Measurements from ENCODE around the gene CAMK2D. TPM values are rescaled to one million over a fixed set of nuclear protein-coding genes. Genes with fewer than 3 reads are reported as not detected.

The CAMK2D gene
- total RNA-seq, 1 donor from 2014 or later: 46.1 TPM

DNA sequence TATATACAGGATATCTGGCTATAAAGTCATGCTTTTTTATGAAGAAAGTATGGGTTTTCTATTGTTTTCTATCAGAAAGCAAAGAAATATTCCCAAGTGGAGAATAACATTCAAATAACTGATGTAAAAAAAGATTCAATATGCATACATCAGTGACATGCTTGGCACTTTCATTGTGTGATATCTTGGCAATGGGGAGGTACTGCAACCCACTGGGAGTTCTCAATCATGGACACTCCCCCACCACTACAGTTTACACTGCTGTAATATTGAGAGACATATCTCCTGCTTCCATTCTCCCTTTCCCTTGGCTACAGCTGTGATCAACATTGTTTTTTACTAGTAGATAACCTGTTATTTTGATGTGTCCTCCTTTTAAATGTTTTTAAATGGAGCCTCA, 257.8 kb downstream of the CAMK2D start:
- ATAC-seq (no peak), DNase-seq (no peak)
- intact Hi-C loops (cut with DNase I): no loop called here
- peaks cover 8% of the 10 kb centered on the region for H3K36me3 ChIP-seq
- H3K9me3 ChIP-seq: no peaks in the 10 kb centered on the region
- no peak overlapping the region for H3K4me3 ChIP-seq
- H3K27me3 ChIP-seq: no peaks in the 10 kb centered on the region
- TF ChIP-seq, protein P1, sequence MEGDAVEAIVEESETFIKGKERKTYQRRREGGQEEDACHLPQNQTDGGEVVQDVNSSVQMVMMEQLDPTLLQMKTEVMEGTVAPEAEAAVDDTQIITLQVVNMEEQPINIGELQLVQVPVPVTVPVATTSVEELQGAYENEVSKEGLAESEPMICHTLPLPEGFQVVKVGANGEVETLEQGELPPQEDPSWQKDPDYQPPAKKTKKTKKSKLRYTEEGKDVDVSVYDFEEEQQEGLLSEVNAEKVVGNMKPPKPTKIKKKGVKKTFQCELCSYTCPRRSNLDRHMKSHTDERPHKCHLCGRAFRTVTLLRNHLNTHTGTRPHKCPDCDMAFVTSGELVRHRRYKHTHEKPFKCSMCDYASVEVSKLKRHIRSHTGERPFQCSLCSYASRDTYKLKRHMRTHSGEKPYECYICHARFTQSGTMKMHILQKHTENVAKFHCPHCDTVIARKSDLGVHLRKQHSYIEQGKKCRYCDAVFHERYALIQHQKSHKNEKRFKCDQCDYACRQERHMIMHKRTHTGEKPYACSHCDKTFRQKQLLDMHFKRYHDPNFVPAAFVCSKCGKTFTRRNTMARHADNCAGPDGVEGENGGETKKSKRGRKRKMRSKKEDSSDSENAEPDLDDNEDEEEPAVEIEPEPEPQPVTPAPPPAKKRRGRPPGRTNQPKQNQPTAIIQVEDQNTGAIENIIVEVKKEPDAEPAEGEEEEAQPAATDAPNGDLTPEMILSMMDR (IDR thresholded peaks at IDR 0.05): no peak
- H3K4me1 ChIP-seq: no peaks in the 10 kb centered on the region
- H3K27ac ChIP-seq: no peak overlapping the region

DNA sequence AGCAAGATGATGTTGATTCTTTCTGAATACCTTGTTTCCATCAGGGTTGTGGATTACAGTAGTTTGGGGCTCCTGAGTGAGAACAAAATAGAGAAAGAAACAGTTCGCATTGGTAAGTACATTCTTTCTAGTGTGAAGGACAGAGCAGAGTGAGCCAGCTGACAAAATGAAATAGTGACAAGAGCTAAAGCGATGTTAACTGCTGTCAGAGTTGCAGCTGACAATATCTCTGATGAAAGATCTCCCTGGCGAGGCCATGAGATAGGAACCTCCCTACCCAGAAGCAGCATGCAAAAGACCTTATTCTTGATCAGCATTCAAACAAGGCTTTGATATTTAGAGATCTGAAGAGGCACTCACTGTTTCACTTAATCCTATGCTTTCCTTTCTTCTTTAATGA, 258.6 kb downstream of the CAMK2D start:
- TF ChIP-seq, protein P1 (IDR thresholded peaks at IDR 0.05): no peak
- no peak overlapping the region for H3K27ac ChIP-seq

DNA sequence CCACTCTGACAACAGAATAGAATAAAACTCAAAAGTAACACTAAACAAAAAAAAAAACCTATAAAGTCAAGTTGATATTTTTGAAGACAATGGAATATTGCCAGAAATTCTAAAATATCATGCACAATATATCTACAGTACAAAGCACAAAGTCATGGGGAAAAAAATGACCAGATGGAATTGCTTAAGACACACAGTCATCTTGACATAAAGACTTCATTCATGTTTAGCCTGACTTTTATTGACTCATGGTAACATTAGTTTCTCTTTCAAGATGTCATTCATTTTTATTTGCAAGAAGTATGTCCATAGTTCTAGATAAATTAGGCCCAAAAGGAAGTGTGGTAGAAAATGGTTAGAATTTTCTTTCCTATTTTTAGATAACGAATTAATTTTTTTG, 259.1 kb downstream of the CAMK2D start:
- H3K27ac ChIP-seq: no peak overlapping the region
- H3K4me1 ChIP-seq: no peaks in the 10 kb centered on the region
- intact Hi-C loops (cut with DNase I): no loop called here
- H3K36me3 ChIP-seq: peaks cover 13% of the 10 kb centered on the region
- TF ChIP-seq, protein P1 (IDR thresholded peaks at IDR 0.05): no peak
- no peak overlapping the region for H3K4me3 ChIP-seq
- H3K9me3 ChIP-seq: no peaks in the 10 kb centered on the region
- DNase-seq: no peak
- H3K27me3 ChIP-seq: no peaks in the 10 kb centered on the region
- no peak for ATAC-seq

More for the DNA sequence above, 258.6 kb downstream of the CAMK2D start:
- Histone ChIP-seq H3K4me3 (no peak overlapping the region), H3K9me3 (no peaks in the 10 kb centered on the region), H3K4me1 (no peaks in the 10 kb centered on the region), H3K36me3 (peaks cover 9% of the 10 kb centered on the region), H3K27me3 (no peaks in the 10 kb centered on the region)
- no peak for ATAC-seq
- intact Hi-C loops (cut with DNase I): no loop called here
- DNase-seq: no peak

GRCh38 chr4:113500424-113500823, 261.1 kb downstream of the CAMK2D start:
- no peaks in the 10 kb centered on the region for H3K27me3 ChIP-seq
- intact Hi-C loops (cut with DNase I): no loop called here
- no peaks in the 10 kb centered on the region for H3K9me3 ChIP-seq
- ATAC-seq (no peak), DNase-seq (no peak)
- H3K4me1 ChIP-seq: no peaks in the 10 kb centered on the region
- TF ChIP-seq, protein P1 (IDR thresholded peaks at IDR 0.05): no peak
- H3K4me3 ChIP-seq: no peak overlapping the region
- H3K27ac ChIP-seq: no peak overlapping the region
- H3K36me3 ChIP-seq: peaks cover 13% of the 10 kb centered on the region

- peak; percentile 41 for ATAC-seq
- Histone ChIP-seq H3K4me1 (no peaks in the 10 kb centered on the region), H3K27ac (no peak overlapping the region), H3K4me3 (no peak overlapping the region), H3K27me3 (no peaks in the 10 kb centered on the region), H3K9me3 (no peaks in the 10 kb centered on the region), H3K36me3 (peaks cover 7% of the 10 kb centered on the region)
- no peak for DNase-seq
- intact Hi-C loops (cut with DNase I): no loop called here
- TF ChIP-seq, protein P1 (IDR thresholded peaks at IDR 0.05): no peak
Observed at GRCh38 chr4:113499696-113500095, 261.8 kb downstream of the CAMK2D start.

GRCh38 chr4:113499166-113499565, 262.4 kb downstream of the CAMK2D start:
- no peak for DNase-seq

More at GRCh38 chr4:113499166-113499565, 262.4 kb downstream of the CAMK2D start:
- Histone ChIP-seq H3K4me3 (no peak overlapping the region), H3K9me3 (no peaks in the 10 kb centered on the region), H3K27me3 (no peaks in the 10 kb centered on the region), H3K4me1 (no peaks in the 10 kb centered on the region), H3K36me3 (peaks cover 5% of the 10 kb centered on the region), H3K27ac (no peak overlapping the region)
- TF ChIP-seq, protein P1 (IDR thresholded peaks at IDR 0.05): no peak
- ATAC-seq: no peak
- intact Hi-C loops (cut with DNase I): no loop called here
